Stimulated activated CD8-positive, alpha-beta memory T cell treated with anti-CD3 and anti-CD28 coated beads, Interleukin-12 subunit alpha, Interleukin-12 subunit beta, amount 100 ng/mL, for 4 hours (primary cell): ENCODE results near the gene FKBP6.
"Not testable (repeated sequence)": the region's sequence is repeated elsewhere in the genome, so short reads cannot be mapped to it uniquely, and the experiment has no call there.

ENCODE experiments used
- DNase-seq: peaks from one replicate; pipeline ENCODE4 v3.0.0-alpha.2; 2020; ENCODE audit warnings: low read depth

FKBP6 gene, protein sequence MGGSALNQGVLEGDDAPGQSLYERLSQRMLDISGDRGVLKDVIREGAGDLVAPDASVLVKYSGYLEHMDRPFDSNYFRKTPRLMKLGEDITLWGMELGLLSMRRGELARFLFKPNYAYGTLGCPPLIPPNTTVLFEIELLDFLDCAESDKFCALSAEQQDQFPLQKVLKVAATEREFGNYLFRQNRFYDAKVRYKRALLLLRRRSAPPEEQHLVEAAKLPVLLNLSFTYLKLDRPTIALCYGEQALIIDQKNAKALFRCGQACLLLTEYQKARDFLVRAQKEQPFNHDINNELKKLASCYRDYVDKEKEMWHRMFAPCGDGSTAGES

DNA sequence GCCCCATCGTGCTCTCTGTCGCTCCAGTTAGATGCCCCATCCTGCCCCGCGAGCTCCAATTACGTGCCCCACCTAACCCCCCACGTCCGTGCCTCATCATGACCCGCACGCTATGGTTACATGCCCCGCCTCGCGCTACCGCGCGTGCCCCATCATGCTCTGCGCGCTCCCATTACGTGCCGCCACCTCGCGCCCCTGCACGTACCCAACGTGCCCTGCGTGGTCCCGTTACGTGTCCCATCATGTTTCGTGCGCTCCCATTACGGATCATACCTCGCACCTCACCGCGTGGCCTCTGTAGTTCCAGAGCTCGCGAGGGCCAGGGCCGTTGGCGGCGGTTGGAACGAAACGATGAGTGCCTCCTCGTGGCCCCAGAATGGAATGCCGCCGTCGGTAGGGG lies at the start of gene FKBP6, which contains the start of gene TRIM50:
Gene FKBP6 (plus strand): TSS at position 240 of the 400 bp plus-strand sequence. CDS start 268 bp downstream, outside the sequence.
Gene TRIM50 (minus strand): TSS at position 161 of the 400 bp plus-strand sequence. CDS start 3,295 bp downstream, outside the sequence.
- not testable (repeated sequence) for DNase-seq

DNA sequence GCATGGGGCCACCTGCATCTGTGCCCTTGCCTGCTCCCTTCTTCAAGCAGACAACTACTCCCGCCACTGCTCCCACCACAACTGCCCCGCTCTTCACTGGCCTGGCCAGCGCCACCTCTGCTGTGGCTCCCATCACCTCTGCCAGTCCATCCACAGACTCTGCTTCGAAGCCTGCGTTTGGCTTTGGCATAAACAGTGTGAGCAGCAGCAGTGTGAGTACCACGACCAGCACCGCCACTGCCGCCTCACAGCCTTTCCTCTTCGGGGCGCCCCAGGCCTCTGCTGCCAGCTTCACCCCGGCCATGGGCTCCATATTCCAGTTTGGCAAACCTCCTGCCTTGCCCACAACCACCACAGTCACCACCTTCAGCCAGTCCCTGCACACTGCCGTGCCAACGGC lies 30.7 kb upstream of the FKBP6 start:
- not testable (repeated sequence) for DNase-seq

DNA sequence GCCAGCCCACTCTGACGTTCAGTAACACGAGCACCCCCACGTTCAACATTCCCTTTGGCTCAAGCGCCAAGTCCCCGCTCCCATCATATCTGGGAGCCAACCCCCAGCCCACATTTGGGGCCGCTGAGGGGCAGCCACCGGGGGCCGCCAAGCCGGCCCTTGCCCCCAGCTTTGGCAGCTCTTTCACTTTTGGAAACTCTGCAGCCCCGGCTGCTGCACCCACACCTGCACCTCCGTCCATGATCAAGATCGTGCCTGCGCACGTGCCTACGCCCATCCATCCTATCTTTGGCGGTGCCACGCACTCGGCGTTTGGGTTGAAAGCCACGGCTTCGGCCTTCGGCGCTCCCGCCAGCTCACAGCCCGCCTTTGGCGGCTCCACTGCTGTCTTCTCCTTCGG lies 30.3 kb upstream of the FKBP6 start:
- not testable (repeated sequence) for DNase-seq

DNA sequence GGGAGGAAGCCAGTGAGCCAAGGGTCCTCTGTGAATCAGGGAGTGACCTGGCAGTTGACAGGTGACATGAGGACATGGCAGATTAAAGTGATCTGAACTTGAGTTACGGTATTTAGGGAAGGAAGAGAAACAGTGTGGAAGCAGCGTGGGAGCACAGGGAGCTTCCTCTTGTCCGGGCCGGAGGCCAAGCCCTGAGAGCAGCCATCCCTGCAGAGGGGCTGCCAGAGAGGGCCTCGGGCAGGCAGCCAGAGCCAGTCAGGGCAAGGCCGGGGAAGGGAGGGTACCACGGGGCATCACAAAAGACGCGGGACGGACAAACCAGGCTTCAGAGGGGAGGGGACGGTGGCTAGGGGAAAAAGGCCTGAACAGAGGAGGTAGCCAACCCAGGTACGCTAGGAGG lies 28.1 kb upstream of the FKBP6 start:
- DNase-seq, result not testable (repeated sequence)

DNA sequence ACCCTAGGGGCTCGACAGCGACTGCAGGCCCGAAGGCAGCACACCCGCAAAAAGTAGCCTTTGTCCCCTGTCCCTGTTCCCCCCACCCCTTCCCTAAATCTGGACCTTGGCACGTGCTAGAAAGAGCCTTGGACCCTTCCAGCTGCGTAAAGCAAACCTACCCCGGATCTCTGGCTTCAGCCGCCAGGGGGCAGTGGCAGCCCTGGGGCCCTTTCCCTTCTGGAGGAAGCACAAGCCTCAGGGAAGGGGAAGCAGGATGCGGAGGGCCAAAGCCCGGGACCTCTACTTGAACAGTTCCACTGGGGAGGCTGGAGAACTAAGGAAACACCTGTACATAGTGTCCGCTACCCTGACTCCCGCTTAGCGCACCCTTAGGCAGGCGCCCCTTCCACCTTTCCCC lies 26.9 kb upstream of the FKBP6 start:
- not testable (repeated sequence) for DNase-seq

DNA sequence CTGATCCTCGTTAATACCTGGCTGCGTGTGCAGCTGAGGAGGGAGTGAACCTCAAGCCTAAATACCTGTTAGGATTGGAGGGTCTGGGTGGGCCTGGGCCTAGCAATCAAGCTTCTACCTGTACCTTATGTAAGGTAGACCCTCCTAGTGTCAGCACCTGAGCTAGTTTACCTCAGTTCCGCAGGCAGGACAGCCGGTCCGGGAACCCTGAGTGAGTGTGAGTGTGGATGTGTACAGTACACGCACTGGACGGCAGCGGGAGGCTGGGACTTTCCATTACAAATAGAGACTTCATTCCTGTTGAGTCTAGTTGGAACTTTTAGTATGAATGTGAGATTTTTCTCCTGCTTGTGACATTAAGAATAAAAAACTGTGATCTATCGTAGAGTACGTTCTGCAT lies 25.1 kb upstream of the FKBP6 start:
- not testable (repeated sequence) for DNase-seq

DNA sequence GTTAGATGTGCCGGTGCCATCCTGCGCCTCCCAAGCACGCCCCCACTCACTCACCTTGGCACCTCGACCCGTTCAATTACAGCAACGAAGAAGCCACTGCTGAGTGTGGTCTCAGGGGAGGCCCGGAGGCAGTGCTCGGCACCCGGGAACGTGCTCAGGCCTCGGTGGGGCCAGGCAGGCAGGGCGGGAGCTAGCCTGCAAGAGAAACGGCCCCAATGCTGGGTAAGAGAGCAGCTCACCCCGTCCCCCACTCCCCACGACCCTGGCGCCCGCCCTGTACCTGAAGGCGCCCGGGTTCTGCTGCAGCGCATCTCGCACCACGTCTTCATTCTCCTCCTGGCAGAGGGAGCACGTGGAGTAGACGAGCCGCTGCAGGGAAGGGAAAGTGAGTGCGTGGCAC lies 24.4 kb upstream of the FKBP6 start:
- DNase-seq, result no peak

GRCh38 chr7:73304071-73304470 lies 23.9 kb upstream of the FKBP6 start:
- DNase-seq, result no peak

DNA sequence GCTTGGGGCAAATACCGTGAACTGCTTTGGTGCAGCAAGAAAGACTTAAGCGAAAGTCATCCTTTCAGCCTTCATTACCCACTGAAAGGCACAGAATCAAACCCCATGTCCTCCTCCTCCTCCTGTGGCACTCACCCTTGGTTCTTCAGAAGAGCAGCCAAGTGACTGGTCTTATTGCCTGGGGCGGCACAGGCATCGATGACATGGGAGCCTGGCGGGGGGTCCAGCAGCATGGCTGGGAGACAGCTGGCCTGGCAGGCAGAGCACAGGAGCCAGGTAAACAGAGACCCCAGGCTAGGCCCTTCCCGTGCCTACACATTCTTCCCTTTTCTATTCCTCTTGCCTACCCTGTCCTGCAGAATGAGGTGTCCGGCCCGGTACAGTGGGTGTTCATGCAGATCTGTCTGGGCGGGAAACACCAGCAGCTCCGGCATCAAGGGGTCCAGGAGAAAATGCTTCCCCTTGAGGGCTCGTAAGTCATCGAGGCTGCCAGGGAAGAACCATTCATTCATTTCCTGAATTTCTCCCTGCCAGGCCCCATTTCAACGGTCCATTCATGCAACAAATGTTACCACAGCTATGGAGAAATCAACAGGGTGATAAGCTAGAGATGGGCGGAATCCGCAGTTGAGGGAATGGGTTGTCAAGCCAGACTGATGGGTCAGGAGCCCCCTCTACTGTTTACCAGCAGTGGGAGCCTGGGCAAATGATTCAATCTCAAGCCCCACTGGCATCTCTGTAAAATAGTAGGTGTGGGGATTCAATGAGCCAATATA lies 23.2 kb upstream of the FKBP6 start:
- not testable (repeated sequence) for DNase-seq

DNA sequence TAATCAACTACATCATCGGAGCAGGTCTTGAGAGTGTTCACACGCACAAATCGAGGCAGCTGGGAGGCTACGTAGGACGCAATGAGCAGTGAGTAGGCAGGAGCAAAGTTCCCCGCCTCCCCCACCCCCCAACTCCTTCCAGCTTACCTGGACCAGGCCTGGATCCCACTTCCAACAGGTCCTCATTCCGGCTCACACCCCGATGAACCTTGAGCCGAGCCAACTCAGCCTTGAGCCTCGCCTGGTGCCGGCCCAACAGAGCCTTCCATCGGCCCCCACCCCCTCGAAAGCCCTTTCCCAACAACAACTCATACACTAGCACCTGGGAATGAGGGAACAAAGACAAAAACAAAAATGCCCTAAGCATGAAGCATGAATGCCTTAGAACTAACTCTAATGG lies 20.5 kb upstream of the FKBP6 start:
- no peak for DNase-seq

DNA sequence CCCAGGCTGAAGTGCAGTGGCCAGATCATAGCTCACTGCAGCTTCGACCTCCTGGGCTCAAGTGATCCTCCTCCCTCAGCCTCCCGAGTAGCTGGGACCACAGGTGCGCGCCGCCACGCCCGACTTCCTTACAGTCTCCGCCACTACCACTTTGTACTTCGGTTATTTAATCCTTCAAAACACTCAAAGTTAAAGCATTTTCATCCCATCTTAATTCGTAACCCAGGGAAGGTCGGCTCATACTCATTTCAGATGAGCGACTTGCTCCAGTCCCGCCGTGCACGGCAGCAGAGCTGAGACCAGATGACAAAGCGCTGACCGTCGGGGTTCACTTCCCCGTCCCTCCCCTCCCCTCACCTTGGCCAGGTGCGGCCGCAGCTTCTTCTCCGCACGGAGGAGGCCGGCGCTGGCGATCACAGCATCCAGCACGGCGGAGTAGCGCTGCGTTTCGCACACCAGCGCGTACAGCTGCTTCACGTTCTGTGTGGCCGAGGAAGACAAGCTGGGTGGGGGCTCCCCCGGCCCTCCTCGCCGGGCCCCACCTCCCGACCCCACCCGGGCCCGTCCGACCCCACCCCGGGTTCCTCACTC lies 19.8 kb upstream of the FKBP6 start:
- no peak for DNase-seq

DNA sequence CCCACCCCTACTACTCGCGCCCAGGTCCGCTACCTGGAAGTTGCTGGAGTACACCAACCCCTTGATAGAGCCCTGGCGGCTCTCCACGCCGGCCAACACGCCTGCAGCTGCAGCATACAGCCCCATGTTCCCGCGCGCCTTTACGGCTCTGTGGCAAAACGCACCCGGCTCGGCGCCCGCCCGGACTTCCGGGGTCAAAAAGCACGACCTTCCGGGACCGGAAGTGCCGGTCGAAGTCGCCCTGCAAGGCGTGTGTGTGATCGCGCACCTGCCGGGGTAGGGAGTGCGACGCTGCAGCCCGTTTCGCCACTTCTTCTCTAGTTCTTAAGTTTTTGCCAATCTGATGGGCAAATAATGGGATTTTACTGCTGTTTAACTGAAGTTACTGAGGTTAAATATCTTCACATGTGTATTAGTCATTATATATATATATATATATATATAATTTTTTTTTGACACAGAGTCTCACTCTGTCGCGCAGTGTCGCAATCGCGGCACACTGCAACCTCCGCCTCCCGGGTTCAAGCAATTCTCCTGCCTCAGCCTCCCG lies 19.2 kb upstream of the FKBP6 start, which contains the start of gene NSUN5:
Gene NSUN5 (minus strand): TSS at position 162 of the 550 bp plus-strand sequence. CDS start 36 bp downstream, at position 126.
- peak; percentile 79 for DNase-seq

DNA sequence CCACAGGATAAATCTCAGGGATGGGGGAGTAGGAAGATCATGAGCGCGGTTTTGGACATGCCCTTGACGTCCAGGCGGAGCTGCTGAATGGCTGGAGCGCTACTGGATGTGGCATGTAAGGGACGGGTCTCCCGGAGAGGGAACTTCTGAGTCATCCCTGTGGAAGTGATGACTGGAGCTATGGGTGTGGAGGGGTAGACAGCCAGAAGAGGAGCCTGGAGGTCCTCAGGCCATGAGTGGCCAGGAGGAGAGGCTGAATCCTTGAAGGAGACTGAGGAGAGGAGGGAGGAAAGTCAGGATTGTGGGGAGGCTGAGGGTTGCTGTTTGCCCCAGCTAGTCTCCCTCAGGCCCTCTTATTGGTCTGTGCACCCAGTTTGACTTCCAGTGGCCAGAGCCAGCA lies 16.5 kb upstream of the FKBP6 start:
- not testable (repeated sequence) for DNase-seq

DNA sequence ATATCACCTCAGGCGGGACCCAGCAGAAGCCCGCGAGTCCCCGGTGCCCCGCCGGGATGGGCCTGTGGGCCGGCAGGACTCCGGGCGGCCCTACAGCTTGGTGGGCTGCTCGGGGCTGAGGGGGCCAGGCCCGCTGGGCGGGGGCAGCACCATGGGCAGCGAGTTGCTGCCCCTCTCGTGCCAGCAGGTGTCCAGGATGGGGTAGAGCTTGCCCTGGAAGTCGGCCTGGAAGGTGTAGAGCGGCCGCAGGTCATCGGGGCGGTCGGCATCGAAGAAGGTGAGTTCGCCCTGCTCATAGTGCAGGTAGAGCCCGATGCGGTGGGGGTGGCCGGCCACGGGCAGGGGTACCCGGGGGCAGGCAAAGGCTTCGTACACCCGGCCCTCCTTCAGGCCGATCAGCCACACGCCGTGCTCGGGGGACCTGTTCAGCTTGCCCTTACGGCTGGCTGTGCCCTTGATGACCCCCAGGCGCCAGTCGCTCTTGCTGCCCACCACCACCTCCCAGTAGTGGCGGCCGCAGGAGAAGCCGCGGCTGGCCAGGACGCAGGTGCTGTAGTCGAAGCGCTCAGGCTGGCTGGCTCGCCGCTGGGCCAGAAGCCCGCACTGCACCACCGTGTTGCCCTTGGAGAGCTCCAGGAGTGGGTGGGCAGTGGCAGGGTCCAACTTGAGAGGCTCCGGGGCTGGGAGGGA lies 15.0 kb upstream of the FKBP6 start:
- DNase-seq, result no peak

DNA sequence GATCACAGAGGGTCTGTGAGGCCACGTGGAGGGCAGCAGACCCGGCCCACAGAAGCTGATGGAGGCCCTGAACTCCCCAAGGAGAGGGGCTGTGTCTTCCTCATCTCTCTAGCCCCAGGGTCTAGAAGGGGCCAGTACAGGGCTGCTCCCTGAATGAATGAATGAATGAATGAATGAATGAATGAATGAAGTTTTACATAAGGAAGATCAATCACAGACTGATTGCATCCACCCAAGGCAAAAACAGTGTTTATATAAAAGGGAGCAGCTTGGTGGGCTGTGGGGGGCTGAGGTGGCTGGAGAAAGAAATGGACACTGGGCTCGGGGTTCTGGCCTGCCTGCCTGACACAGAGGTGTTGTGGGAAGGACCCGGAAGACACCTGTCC lies 14.4 kb upstream of the FKBP6 start:
- no peak for DNase-seq

DNA sequence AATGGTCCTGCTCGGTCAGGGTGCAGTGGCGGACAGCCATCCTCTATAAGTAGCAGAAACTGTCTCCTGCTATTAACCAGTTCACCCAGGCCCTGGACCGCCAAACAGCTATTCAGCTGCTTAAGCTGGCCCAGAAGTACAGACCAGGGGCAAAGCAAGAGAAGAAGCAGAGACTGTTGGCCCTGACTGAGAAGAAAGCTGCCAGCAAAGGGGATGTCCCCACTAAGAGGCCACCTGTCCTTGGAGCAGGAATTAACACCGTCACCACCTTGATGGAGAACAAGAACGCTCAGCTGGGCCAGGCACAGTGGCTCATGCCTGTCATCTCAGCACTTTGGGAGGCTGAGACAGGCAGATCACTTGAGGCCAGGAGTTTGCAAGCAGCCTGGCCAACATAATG lies 13.7 kb upstream of the FKBP6 start:
- no peak for DNase-seq

GRCh38 chr7:73316521-73316920 lies 11.4 kb upstream of the FKBP6 start:
- no peak for DNase-seq

GRCh38 chr7:73318656-73319204 lies 9.2 kb upstream of the FKBP6 start:
- DNase-seq, result not testable (repeated sequence)

GRCh38 chr7:73319541-73319940 lies 8.4 kb upstream of the FKBP6 start:
- DNase-seq, result not testable (repeated sequence)

GRCh38 chr7:73320009-73320408 lies 8.0 kb upstream of the FKBP6 start:
- not testable (repeated sequence) for DNase-seq

DNA sequence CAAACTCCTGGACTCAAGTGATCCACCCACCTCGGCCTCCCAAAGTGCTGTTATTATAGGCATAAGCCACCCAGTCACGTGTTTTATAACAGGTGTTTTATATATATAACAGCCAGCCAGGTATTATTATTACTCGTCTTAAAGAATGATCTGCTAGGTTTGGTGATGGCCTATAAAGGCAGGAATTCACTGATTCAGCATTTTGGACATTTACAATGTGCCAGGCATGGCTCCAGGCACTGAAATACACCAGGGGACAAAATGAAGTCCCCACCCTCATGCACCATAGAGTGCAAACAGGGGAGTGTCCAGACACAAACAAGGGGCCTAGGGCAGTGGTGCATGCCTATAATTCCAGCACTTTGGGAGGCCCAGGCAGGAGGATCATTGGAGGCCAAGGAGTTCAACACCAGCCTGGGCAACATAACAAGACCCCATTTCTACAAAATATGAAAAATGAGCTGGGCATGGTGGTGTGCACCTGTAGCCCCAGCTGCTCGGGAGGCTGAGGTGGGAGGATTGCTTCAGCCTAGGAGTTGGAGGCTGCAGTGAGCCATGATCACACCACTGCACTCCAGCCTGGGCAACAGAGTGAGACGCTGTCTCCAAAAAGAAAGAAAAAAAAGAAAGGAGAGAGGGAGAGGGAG lies 4.4 kb upstream of the FKBP6 start:
- DNase-seq, result not testable (repeated sequence)
